OCI-LY7 (cell line): ENCODE data around the gene SERTAD2.

Source experiments
- EZH2phosphoT487 ChIP-seq: fragments of 200-600 bp; sonication (generic); IDR thresholded peaks from 2 replicates; pipeline ENCODE4 v1.6.1; 2018; ENCODE audit warnings: low read depth, borderline replicate concordance, mild to moderate bottlenecking, mixed run types, antibody characterized with exemption, low read length, moderate library complexity, mixed read lengths
- TF ChIP-seq, protein P1 (sequence below): fragments of 200-600 bp; sonication (generic); conservative IDR thresholded peaks from 2 replicates; pipeline ENCODE4 v1.5.1; 2014; ENCODE audit warnings: mild to moderate bottlenecking, antibody characterized with exemption, low read length, moderate library complexity, mixed read lengths

DNA sequence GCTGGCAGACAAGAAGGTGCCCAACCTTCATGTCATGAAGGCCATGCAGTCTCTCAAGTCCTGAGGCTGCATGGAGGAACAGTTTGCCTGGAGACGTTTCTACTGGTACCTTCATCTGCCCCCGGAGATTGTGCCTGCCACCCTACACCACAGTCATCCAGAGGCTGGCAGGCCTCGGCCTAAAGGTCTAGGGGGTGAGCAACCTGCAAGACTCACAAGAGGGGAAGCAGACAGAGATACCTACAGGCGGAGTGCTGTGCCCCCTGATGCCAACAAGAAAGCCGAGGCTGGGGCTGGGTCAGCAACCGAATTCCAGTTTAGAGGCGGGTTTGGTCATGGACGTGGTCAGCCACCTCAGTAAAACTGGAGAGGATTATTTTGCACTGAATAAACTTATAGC, 12.0 kb upstream of the SERTAD2 start:
- TF ChIP-seq, protein P1, sequence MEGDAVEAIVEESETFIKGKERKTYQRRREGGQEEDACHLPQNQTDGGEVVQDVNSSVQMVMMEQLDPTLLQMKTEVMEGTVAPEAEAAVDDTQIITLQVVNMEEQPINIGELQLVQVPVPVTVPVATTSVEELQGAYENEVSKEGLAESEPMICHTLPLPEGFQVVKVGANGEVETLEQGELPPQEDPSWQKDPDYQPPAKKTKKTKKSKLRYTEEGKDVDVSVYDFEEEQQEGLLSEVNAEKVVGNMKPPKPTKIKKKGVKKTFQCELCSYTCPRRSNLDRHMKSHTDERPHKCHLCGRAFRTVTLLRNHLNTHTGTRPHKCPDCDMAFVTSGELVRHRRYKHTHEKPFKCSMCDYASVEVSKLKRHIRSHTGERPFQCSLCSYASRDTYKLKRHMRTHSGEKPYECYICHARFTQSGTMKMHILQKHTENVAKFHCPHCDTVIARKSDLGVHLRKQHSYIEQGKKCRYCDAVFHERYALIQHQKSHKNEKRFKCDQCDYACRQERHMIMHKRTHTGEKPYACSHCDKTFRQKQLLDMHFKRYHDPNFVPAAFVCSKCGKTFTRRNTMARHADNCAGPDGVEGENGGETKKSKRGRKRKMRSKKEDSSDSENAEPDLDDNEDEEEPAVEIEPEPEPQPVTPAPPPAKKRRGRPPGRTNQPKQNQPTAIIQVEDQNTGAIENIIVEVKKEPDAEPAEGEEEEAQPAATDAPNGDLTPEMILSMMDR = no peak
- no peak for TF ChIP-seq EZH2phosphoT487
